CD4-positive, CD25-positive, alpha-beta regulatory T cell (primary cell): Measurements from ENCODE around the gene DENND1A. TPM values are rescaled to one million over a fixed set of nuclear protein-coding genes. Genes with fewer than 3 reads are reported as not detected.
A peak's percentile ranks its signal among the peaks of the same experiment; 100 is the strongest.

Experiments used
- ATAC-seq, 2 donors: fragments of 150-1000 bp; cut with Tn5 transposase; one replicate each; pipeline ENCODE4 v1.10.0; 2021; ENCODE audit warnings: low read depth in 2 of 2, moderate number of reproducible peaks in 2 of 2, moderate library complexity in 1 of 2
- DNase-seq, 3 donors: peaks; one replicate each; pipeline versions ENCODE4 v3.0.0 to v3.0.0-alpha.2; 2012 to 2022; ENCODE audit warnings: mixed read lengths in 1 of 3
- H3K27ac ChIP-seq: one replicate; pipeline ENCODE4 v1.7.0; 2013; ENCODE audit warnings: mild to moderate bottlenecking, low read length; ENCODE audit not compliant: insufficient read depth, poor library complexity, severe bottlenecking
- H3K27me3 ChIP-seq: one replicate; pipeline ENCODE4 v1.7.0; 2013; ENCODE audit warnings: low read length; ENCODE audit not compliant: control insufficient read depth, insufficient read depth
- H3K36me3 ChIP-seq: one replicate; pipeline ENCODE4 v1.7.0; 2013; ENCODE audit warnings: mild to moderate bottlenecking, low read length, moderate library complexity; ENCODE audit not compliant: control insufficient read depth, insufficient read depth
- H3K4me1 ChIP-seq: 2 replicates; pipeline ENCODE4 v1.7.0; 2013; ENCODE audit warnings: mild to moderate bottlenecking, low read length; ENCODE audit not compliant: insufficient read depth, control insufficient read depth, poor library complexity, severe bottlenecking
- H3K4me3 ChIP-seq: one replicate; pipeline ENCODE4 v1.7.0; 2013; ENCODE audit warnings: low read depth, mild to moderate bottlenecking, low read length, moderate library complexity
- H3K9me3 ChIP-seq, 2 experiments: 1 replicate in 1 of 2; 2 replicates in 1 of 2; pipeline ENCODE4 v1.7.0; 2013; ENCODE audit warnings: low read length in 2 of 2, mild to moderate bottlenecking in 1 of 2, moderate library complexity in 1 of 2; ENCODE audit not compliant: control insufficient read depth in 2 of 2
- H3K27ac Mint-ChIP-seq, 3 donors: one replicate each; pipeline ENCODE4 v1.8.0; 2020 to 2022; ENCODE audit warnings: mild to moderate bottlenecking in 3 of 3, mixed read lengths in 3 of 3, moderate library complexity in 2 of 3
- H3K27me3 Mint-ChIP-seq: one replicate; pipeline ENCODE4 v1.8.0; 2022; ENCODE audit warnings: mild to moderate bottlenecking, mixed read lengths
- H3K36me3 Mint-ChIP-seq: one replicate; pipeline ENCODE4 v1.8.0; 2020; ENCODE audit warnings: mixed read lengths
- H3K4me1 Mint-ChIP-seq, 4 donors: one replicate each; pipeline ENCODE4 v1.8.0; 2020 to 2022; ENCODE audit warnings: mixed read lengths in 4 of 4, mild to moderate bottlenecking in 1 of 4
- H3K4me3 Mint-ChIP-seq, 4 donors: one replicate each; pipeline ENCODE4 v1.8.0; 2020 to 2022; ENCODE audit warnings: mild to moderate bottlenecking in 4 of 4, mixed read lengths in 4 of 4, moderate library complexity in 3 of 4
- H3K9me3 Mint-ChIP-seq, 7 donors: one replicate each; pipeline ENCODE4 v1.8.0; 2020 to 2022; ENCODE audit warnings: mixed read lengths in 7 of 7, mild to moderate bottlenecking in 3 of 7, moderate library complexity in 2 of 7
- polyA plus RNA-seq, 4 donors: library from polyadenylated mRNA; unstranded; fragments of 300-500 nt; fragmentation: Illumina TruSeq; gene quantifications; one replicate each; pipeline ENCODE4 v1.2.3, GENCODE V29; 2021
- total RNA-seq: library from RNA; stranded (reverse); gene quantifications from one replicate; pipeline ENCODE4 v1.2.3, GENCODE V29; 2022

Gene DENND1A
- total and polyA plus RNA-seq, 5 donors from 2014 or later: 3.5 to 21.8 (median 4.7) TPM

- H3K4me3 Mint-ChIP-seq: no peak overlapping the region
- H3K9me3 Mint-ChIP-seq: no peaks in the 10 kb centered on the region
- no peak overlapping the region for H3K27ac Mint-ChIP-seq
- Histone ChIP-seq H3K4me1 (no peaks in the 10 kb centered on the region), H3K36me3 (no peaks in the 10 kb centered on the region), H3K27me3 (no peaks in the 10 kb centered on the region), H3K4me3 (no peak overlapping the region), H3K27ac (no peak overlapping the region), H3K9me3 (no peaks in the 10 kb centered on the region)
- H3K27me3 Mint-ChIP-seq: no peaks in the 10 kb centered on the region
- H3K4me1 Mint-ChIP-seq: peaks cover 0 to 3% (median 0%) of the 10 kb centered on the region in 4 donors
- H3K36me3 Mint-ChIP-seq: peaks cover 3% of the 10 kb centered on the region
- no peak for ATAC-seq
- no peak for DNase-seq
Observed at GRCh38 chr9:123778232-123778902, 151.6 kb downstream of the DENND1A start.

GRCh38 chr9:123776708-123777537, 153.0 kb downstream of the DENND1A start:
- H3K9me3 Mint-ChIP-seq: no peaks in the 10 kb centered on the region
- H3K4me1 ChIP-seq: no peaks in the 10 kb centered on the region
- H3K36me3 Mint-ChIP-seq: peaks cover 3% of the 10 kb centered on the region
- ATAC-seq: no peak
- H3K27ac ChIP-seq: no peak overlapping the region
- no peaks in the 10 kb centered on the region for H3K27me3 ChIP-seq
- peaks cover 0 to 3% (median 0%) of the 10 kb centered on the region in 4 donors for H3K4me1 Mint-ChIP-seq
- no peak overlapping the region for H3K4me3 ChIP-seq
- no peaks in the 10 kb centered on the region for H3K36me3 ChIP-seq
- no peak overlapping the region for H3K4me3 Mint-ChIP-seq
- H3K27me3 Mint-ChIP-seq: no peaks in the 10 kb centered on the region
- no peak overlapping the region for H3K27ac Mint-ChIP-seq
- no peak for DNase-seq
- H3K9me3 ChIP-seq: no peaks in the 10 kb centered on the region

- Histone ChIP-seq H3K9me3 (no peaks in the 10 kb centered on the region), H3K27ac (no peak overlapping the region), H3K4me3 (no peak overlapping the region), H3K4me1 (no peaks in the 10 kb centered on the region), H3K27me3 (no peaks in the 10 kb centered on the region), H3K36me3 (no peaks in the 10 kb centered on the region)
- peaks cover 0 to 5% (median under 1%) of the 10 kb centered on the region in 4 donors for H3K4me1 Mint-ChIP-seq
- DNase-seq (no peak), ATAC-seq (no peak)
- peak overlapping the region in 1 of 3 donors; percentile 2 for H3K27ac Mint-ChIP-seq
- H3K27me3 Mint-ChIP-seq: no peaks in the 10 kb centered on the region
- H3K36me3 Mint-ChIP-seq: peaks cover 3% of the 10 kb centered on the region
- no peak overlapping the region for H3K4me3 Mint-ChIP-seq
- no peaks in the 10 kb centered on the region for H3K9me3 Mint-ChIP-seq
Observed at GRCh38 chr9:123775289-123776284, 154.3 kb downstream of the DENND1A start.

GRCh38 chr9:123773783-123774182, 156.1 kb downstream of the DENND1A start:
- no peak overlapping the region for H3K4me3 ChIP-seq
- Mint-ChIP-seq H3K36me3 (peaks cover 4% of the 10 kb centered on the region), H3K27ac (no peak overlapping the region), H3K9me3 (no peaks in the 10 kb centered on the region), H3K27me3 (no peaks in the 10 kb centered on the region), H3K4me1 (peaks cover 0 to 7% (median 2%) of the 10 kb centered on the region in 4 donors), H3K4me3 (no peak overlapping the region)
- no peaks in the 10 kb centered on the region for H3K9me3 ChIP-seq
- DNase-seq (no peak), ATAC-seq (no peak)
- no peaks in the 10 kb centered on the region for H3K4me1 ChIP-seq
- H3K27ac ChIP-seq: no peak overlapping the region
- H3K27me3 ChIP-seq: no peaks in the 10 kb centered on the region
- no peaks in the 10 kb centered on the region for H3K36me3 ChIP-seq

- H3K4me3 Mint-ChIP-seq: no peak overlapping the region
- no peaks in the 10 kb centered on the region for H3K9me3 Mint-ChIP-seq
- H3K27me3 Mint-ChIP-seq: no peaks in the 10 kb centered on the region
- DNase-seq (no peak), ATAC-seq (no peak)
- Histone ChIP-seq H3K27me3 (no peaks in the 10 kb centered on the region), H3K27ac (no peak overlapping the region), H3K36me3 (no peaks in the 10 kb centered on the region), H3K4me3 (no peak overlapping the region), H3K4me1 (no peaks in the 10 kb centered on the region), H3K9me3 (no peaks in the 10 kb centered on the region)
- H3K36me3 Mint-ChIP-seq: peaks cover 4% of the 10 kb centered on the region
- H3K27ac Mint-ChIP-seq: no peak overlapping the region
- peaks cover 0 to 7% (median 2%) of the 10 kb centered on the region in 4 donors for H3K4me1 Mint-ChIP-seq
Observed at GRCh38 chr9:123772967-123773366, 157.0 kb downstream of the DENND1A start.

GRCh38 chr9:123772374-123772773, 157.6 kb downstream of the DENND1A start:
- Histone ChIP-seq H3K27me3 (no peaks in the 10 kb centered on the region), H3K36me3 (no peaks in the 10 kb centered on the region), H3K4me1 (no peaks in the 10 kb centered on the region), H3K9me3 (no peaks in the 10 kb centered on the region), H3K27ac (no peak overlapping the region), H3K4me3 (no peak overlapping the region)
- no peak for DNase-seq
- H3K4me3 Mint-ChIP-seq: no peak overlapping the region
- no peaks in the 10 kb centered on the region for H3K27me3 Mint-ChIP-seq
- H3K36me3 Mint-ChIP-seq: peaks cover 4% of the 10 kb centered on the region
- H3K4me1 Mint-ChIP-seq: peaks cover 0 to 7% (median 2%) of the 10 kb centered on the region in 4 donors
- no peaks in the 10 kb centered on the region for H3K9me3 Mint-ChIP-seq
- no peak overlapping the region for H3K27ac Mint-ChIP-seq
- no peak for ATAC-seq

- no peaks in the 10 kb centered on the region for H3K9me3 Mint-ChIP-seq
Observed at GRCh38 chr9:123771690-123772089, 158.2 kb downstream of the DENND1A start.

More at GRCh38 chr9:123771690-123772089, 158.2 kb downstream of the DENND1A start:
- H3K36me3 Mint-ChIP-seq: peaks cover 4% of the 10 kb centered on the region
- H3K4me3 ChIP-seq: no peak overlapping the region
- no peaks in the 10 kb centered on the region for H3K27me3 ChIP-seq
- no peak overlapping the region for H3K27ac Mint-ChIP-seq
- no peak overlapping the region for H3K27ac ChIP-seq
- no peak overlapping the region for H3K4me3 Mint-ChIP-seq
- DNase-seq (no peak), ATAC-seq (no peak)
- no peaks in the 10 kb centered on the region for H3K27me3 Mint-ChIP-seq
- H3K4me1 Mint-ChIP-seq: peaks cover 0 to 7% (median 4%) of the 10 kb centered on the region in 4 donors
- H3K4me1 ChIP-seq: no peaks in the 10 kb centered on the region
- H3K36me3 ChIP-seq: no peaks in the 10 kb centered on the region
- H3K9me3 ChIP-seq: no peaks in the 10 kb centered on the region
